Stromal cell of bone marrow (primary cell): ENCODE data around the gene DGKE.

Source experiments
- DNase-seq: peaks from one replicate; pipeline ENCODE4 v3.0.0-alpha.2; 2012; ENCODE audit warnings: low read depth

Gene DGKE

GRCh38 chr17:56914581-56915273, 80.8 kb downstream of the DGKE start:
- DNase-seq: no peak

GRCh38 chr17:56917559-56918296, 83.8 kb downstream of the DGKE start:
- DNase-seq: no peak

- no peak for DNase-seq
Observed at GRCh38 chr17:56918916-56919315, 85.0 kb downstream of the DGKE start.
